Islet precursor cell (in vitro differentiated cells): ENCODE results near the gene VWA3B.
"Not testable (repeated sequence)": the region's sequence is repeated elsewhere in the genome, so short reads cannot be mapped to it uniquely, and the experiment has no call there.

Source experiments
- DNase-seq: peaks from one replicate; pipeline ENCODE4 v3.0.0-alpha.2; 2018

The VWA3B gene

GRCh38 chr2:98300141-98300874 lies 213.3 kb downstream of the VWA3B start:
- DNase-seq = no peak

- DNase-seq = no peak
Measured at GRCh38 chr2:98301469-98301868, 214.5 kb downstream of the VWA3B start.

- DNase-seq = not testable (repeated sequence)
Measured at GRCh38 chr2:98307131-98307696, 220.2 kb downstream of the VWA3B start.

- no peak for DNase-seq
Measured at GRCh38 chr2:98308068-98308467, 221.1 kb downstream of the VWA3B start.

GRCh38 chr2:98308532-98308931 lies 221.6 kb downstream of the VWA3B start:
- no peak for DNase-seq

GRCh38 chr2:98309580-98309979 lies 222.6 kb downstream of the VWA3B start:
- no peak for DNase-seq

GRCh38 chr2:98310010-98310409 lies 223.0 kb downstream of the VWA3B start:
- no peak for DNase-seq

- no peak for DNase-seq
Measured at GRCh38 chr2:98311090-98311489, 224.1 kb downstream of the VWA3B start.

GRCh38 chr2:98311771-98312545 lies 225.0 kb downstream of the VWA3B start:
- DNase-seq = no peak

GRCh38 chr2:98313492-98314250 lies 226.7 kb downstream of the VWA3B start:
- DNase-seq = no peak

- DNase-seq = no peak
Measured at GRCh38 chr2:98314251-98314650, 227.3 kb downstream of the VWA3B start.

- no peak for DNase-seq
Measured at GRCh38 chr2:98315957-98316356, 229.0 kb downstream of the VWA3B start.

- no peak for DNase-seq
Measured at GRCh38 chr2:98317214-98317613, 230.2 kb downstream of the VWA3B start.

GRCh38 chr2:98320171-98320570 lies 233.2 kb downstream of the VWA3B start:
- not testable (repeated sequence) for DNase-seq

GRCh38 chr2:98324181-98324580 lies 237.2 kb downstream of the VWA3B start:
- no peak for DNase-seq

GRCh38 chr2:98327776-98328175 lies 240.8 kb downstream of the VWA3B start:
- no peak for DNase-seq

- no peak for DNase-seq
Measured at GRCh38 chr2:98329549-98329948, 242.6 kb downstream of the VWA3B start.

GRCh38 chr2:98332989-98333388 lies 246.0 kb downstream of the VWA3B start:
- DNase-seq = no peak

- DNase-seq = no peak
Measured at GRCh38 chr2:98333922-98334321, 247.0 kb downstream of the VWA3B start.

GRCh38 chr2:98334439-98335078 lies 247.6 kb downstream of the VWA3B start:
- peak; percentile 60 for DNase-seq

GRCh38 chr2:98335271-98335670 lies 248.3 kb downstream of the VWA3B start:
- DNase-seq = no peak

- DNase-seq = no peak
Measured at GRCh38 chr2:98341241-98341640, 254.3 kb downstream of the VWA3B start.

GRCh38 chr2:98343285-98343684 lies 256.3 kb downstream of the VWA3B start:
- DNase-seq = no peak
